SU-DHL-6 (cell line): Measurements from ENCODE around the gene CBFA2T2.

Experiments used
- CTCF ChIP-seq: fragments of 200-600 bp; sonication (generic); IDR thresholded peaks from one replicate; pipeline ENCODE4 v1.5.1; 2017; ENCODE audit warnings: antibody characterized with exemption, mild to moderate bottlenecking, low read length, moderate library complexity; ENCODE audit not compliant: insufficient read depth, poor library complexity, severe bottlenecking
- EZH2phosphoT487 ChIP-seq: fragments of 200-600 bp; sonication (generic), shearing (Covaris generic); conservative IDR thresholded peaks from 2 replicates; pipeline ENCODE4 v1.6.1; 2018; ENCODE audit warnings: mild to moderate bottlenecking, antibody characterized with exemption, low read length, moderate library complexity, mixed read lengths

- TF ChIP-seq EZH2phosphoT487 (no peak), CTCF (no peak)
Observed at GRCh38 chr20:33583143-33583542, 93.2 kb downstream of the CBFA2T2 start.
